SK-N-SH (cell line): ENCODE results near the gene SIM2. TPM values are rescaled to one million over a fixed set of nuclear protein-coding genes. Genes with fewer than 3 reads are reported as not detected.

Experiments used
- polyA plus RNA-seq, 3 experiments: library from polyadenylated mRNA; depleted of rRNA; stranded (reverse); fragments of >200 nt; gene quantifications; 2 replicates each; pipeline ENCODE4 v1.2.3, GENCODE V29; 2012

Gene SIM2
- polyA plus RNA-seq, 1 of the 3 experiments (the other 2 are of a cell fraction) = not detected

Other genes with a start within 250 kb of the SIM2 start
- gene CLDN14, start 219.0 kb upstream of the SIM2 start, polyA plus RNA-seq (2012; rRNA removed) = not detected in 2 replicates